Left renal pelvis (tissue), 4 donors: Measurements from ENCODE around the gene MALL. TPM values are rescaled to one million over a fixed set of nuclear protein-coding genes. Genes with fewer than 3 reads are reported as not detected.
A peak's percentile ranks its signal among the peaks of the same experiment; 100 is the strongest.
"Not testable (repeated sequence)": the region's sequence is repeated elsewhere in the genome, so short reads cannot be mapped to it uniquely, and the experiment has no call there.

Experiments
- DNase-seq, 4 donors: peaks; one replicate each; pipeline ENCODE4 v3.0.0-alpha.2; 2013; ENCODE audit warnings: low read depth in 4 of 4, low spot score in 3 of 4
- polyA plus RNA-seq, 4 donors: library from polyadenylated mRNA; unstranded; fragments of 120-200 nt; gene quantifications; one replicate each; pipeline ENCODE4 v1.2.1, GENCODE V29; 2013; ENCODE audit not compliant: insufficient read length in 4 of 4

The MALL gene
- polyA plus RNA-seq, 4 donors: 10.4 to 15.9 (median 14.4) TPM

- DNase-seq: no peak
These were observed 6.0 kb upstream of the MALL start for GRCh38 chr2:110121592-110121991.

GRCh38 chr2:110121052-110121334 lies 5.4 kb upstream of the MALL start:
- DNase-seq: no peak

DNA sequence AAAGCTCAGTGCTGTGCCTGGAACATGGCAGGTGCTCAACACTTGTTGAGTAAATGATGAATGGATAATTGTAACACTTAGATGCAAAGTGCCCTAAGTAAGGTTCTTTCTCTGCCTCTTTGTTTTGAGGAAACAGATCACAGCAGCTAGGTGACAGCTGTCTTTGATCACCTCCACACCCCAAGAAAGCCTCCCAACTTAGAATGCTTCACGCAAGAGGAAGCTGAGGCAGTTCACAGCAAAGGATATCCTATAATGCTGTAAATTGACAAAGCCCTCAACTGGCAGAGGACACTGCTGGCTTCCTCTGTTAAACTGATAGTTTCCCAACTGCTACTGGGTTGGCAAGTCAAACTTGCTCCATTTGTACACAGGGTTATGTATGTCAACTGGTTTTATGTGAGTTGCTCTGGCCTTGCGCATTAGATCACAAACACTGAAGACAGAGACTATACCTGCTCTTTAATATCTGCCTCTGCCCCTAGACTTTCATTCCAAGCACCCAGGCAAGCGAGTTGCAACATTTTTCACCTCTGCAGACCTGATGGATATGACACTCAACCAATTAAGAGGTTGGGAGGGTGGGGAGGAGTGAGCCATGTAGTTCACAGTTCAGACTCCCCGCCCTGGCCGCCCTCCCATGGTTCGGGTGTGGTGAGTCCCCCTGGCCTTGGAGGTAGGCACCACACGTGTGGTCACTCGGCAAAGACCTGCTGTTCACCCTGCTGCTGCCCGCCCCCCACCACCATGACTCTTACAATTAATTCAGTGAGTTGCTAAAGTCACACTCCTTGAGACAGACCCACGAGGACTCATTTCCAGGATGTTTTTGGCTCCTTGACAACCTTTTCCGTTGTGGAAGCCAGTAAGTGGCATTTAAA lies 4.8 kb upstream of the MALL start:
- DNase-seq: no peak

DNA sequence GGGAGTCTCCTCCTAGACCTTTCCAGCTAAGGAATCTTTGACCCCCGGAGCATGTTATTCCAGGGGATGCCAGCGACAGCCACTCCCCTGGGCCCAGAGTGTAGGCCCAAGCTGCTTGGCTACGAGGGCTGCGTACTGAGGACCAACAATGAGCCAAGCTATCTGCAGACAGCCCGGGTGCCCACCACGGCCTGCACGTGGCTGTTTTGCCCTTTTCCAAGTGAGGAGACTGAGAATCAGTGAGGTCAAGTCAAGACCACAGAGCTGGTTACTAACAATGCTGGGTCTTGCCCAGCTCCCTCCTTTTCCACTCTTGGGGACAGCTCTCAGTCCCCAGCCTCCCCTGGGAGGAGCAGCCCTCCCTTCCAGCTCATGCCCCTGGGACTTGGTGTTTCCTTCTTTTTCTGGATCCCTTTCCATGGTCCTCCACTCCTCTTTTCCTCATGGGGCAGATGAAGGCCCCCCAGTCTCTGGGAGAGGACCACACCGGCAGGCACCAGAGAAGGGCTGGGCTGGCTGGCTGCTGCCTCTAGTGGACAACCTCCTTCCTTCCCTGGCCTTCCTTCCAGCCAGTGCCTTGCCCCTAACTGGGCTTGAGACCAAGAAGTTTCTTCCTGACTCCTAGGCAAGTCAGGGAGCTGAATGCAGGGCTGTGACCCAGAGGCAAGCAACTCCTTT lies 550 bp upstream of the MALL start:
- DNase-seq: no peak

DNA sequence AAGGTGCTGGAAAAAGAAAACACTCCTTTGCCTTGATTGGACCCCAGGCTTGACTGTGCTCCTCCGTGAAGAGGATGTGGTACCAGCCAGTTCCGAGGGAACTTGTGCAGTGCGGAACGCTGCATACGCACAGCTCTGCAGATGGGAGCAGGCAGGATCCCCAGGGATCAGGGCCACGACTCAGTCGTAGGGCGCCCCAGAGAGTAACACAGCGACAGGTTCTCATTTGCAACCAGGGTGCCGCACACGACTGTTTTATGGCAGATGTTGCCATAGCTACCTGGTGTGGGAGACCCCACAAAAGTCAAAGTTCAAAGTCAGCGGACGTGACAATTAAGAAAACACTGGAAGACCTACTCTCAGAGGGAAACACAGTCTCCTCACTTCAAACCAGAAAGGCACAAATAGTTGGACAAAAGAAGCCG lies 779 bp downstream of the MALL start:
- no peak for DNase-seq

DNA sequence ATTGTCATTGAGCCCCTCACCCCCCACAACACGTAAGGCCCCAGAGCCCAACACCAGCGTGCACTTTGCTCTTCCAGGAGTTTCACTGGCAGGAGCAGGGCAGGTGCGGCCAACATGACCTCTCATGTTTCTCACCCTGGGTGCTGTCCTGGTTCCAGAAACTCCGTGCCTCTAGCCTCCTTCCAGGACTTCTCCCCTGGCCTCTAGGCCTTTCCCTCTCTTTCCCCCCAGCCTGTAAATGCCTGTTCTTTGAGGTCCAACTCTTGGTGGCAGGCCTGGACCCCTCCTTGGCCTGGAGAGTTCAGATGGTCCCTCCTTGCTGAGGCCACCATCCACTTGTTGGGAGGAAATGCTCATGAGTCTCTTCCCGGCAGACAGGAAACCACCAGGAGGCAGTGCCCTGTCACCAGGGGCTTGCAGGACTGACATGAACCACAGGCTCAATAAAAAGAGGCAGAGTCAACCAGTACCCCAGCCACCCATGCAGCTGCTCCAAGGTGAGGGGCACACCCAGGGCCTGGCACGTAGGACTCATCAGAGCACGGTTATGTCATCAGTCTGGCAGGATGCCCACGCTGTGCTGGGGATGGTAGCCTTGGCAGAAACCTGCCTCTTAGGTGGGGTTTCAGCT lies 1.5 kb downstream of the MALL start:
- no peak for DNase-seq

DNA sequence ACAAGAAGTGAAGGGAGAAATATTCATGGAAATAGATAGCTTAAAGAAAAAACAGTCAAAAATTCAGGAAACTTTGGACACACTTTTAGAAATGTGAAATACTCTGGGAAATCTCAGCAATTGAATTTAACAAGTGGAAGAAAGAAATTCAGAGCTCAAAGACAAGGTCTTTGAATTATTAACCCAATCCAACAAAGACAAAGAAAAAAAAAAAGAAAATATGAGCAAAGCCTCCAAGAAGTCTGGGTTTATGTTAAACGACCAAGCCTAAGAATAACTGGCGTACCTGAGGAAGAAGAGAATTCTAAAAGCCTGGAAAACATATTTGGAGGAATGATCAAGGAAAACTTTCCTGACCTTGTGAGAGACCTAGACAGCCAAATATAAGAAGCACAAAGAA lies 7.3 kb downstream of the MALL start:
- not testable (repeated sequence) for DNase-seq

GRCh38 chr2:110107092-110108079 lies 8.2 kb downstream of the MALL start:
- DNase-seq: no peak

GRCh38 chr2:110106642-110107041 lies 9.0 kb downstream of the MALL start:
- no peak for DNase-seq

DNA sequence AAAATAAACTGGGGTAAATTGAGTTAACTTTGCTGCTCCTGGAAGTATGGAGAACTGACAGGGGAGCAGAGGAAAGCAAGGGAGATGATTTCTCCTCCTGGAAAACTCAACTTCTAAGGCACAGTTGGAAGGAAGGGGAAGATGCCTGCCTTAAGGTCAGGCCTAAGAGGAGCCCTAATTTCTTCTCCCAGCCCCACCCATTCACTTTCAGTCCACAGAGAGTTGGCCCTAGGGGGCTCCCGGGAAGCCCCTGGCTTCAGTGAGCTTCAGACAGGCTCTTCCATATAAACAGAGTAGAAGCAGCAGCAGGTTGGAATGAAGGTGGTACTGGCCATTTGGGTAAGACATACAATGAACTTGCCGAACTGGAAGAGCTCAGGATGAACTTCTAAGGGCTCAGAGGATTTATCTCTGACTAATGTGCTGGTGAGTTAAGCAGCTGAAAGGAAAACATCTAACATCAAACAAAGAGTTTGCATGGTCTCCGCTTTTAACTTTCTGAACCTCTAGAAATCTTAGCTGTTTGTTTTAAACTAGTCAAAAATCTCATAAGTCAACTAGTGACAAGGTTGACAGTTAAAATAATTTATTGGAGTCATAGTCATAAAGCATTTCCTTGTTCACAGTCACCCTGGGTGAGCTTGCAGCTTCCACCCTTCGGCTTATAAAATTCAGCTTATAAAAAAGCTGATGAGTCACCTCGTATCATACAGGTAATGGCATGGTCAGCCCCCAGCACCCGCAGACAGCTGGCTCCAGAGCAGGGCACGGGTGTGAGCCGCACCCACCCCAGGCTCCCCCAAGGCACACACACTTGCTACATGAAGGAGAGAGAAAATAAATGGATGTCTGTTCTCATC lies 9.8 kb downstream of the MALL start:
- DNase-seq: no peak

- no peak for DNase-seq
These were observed 10.4 kb downstream of the MALL start for GRCh38 chr2:110105183-110105582.

- DNase-seq: no peak
These were observed 11.4 kb downstream of the MALL start for GRCh38 chr2:110104025-110104771.

GRCh38 chr2:110103061-110103961 lies 12.3 kb downstream of the MALL start:
- no peak for DNase-seq

- no peak for DNase-seq
These were observed 13.5 kb downstream of the MALL start for GRCh38 chr2:110101901-110102803.

DNA sequence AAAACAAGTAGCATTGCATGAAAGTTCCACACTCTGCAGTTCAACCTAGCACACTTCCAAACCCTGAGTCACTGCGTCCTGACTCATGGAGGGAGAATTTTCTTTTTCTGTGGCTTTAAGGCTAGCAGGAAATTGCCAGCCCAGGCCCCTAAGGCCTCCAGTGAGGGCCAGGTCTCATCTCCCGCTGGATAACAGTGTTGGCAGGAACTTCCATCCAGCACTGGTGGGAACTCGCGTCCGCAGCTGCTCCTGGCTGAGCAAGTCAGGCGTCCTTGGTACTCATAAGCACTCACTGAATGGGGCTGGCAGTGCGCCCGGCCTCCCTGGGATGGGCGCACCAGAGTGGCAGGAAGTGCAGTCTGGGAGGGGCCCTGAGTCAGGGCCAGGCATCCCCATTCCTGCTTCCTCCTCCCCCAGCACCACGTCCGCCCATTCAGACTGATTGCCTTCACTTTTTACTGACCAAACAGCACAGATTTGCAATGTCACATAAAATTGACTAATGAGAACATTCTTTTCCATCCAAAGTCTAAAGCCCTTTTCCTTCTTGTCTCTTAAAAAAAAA lies 14.3 kb downstream of the MALL start:
- peak; percentile 45 to 57 (median 54) for DNase-seq

DNA sequence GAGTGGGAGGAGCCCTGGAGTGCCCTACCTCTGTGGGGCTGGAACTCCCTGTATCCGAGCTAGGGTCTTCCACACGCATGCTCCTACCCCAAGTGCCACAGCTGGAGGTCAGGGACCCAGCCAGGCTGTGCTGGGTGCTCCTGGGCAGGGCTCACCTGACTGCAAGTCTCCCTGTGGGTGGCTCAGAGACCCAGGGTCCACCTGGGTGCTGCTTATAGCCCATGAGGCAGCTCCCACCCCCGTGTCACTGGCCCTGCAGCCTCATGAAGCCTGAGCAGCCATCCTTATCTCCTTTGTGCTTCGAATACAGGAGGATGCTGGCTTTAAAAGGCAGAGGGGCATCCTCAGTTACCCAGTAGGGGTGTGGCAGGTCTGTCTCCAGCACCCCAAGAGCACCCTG lies 14.7 kb downstream of the MALL start:
- not testable (repeated sequence) for DNase-seq

GRCh38 chr2:110100480-110100879 lies 15.1 kb downstream of the MALL start:
- no peak for DNase-seq
